H9 (cell line): ENCODE data around the gene PGPEP1. TPM values are rescaled to one million over a fixed set of nuclear protein-coding genes. Genes with fewer than 3 reads are reported as not detected.

Experiments used
- DNase-seq: peaks from one replicate; pipeline ENCODE4 v3.0.0-alpha.2; 2017
- H2AFZ ChIP-seq: one replicate; pipeline ENCODE4 v1.6.1; 2013; ENCODE audit warnings: mild to moderate bottlenecking, low read length, control low read depth, moderate library complexity
- H2AK5ac ChIP-seq: 2 replicates; pipeline ENCODE4 v1.6.1; 2013; ENCODE audit warnings: low read length, control low read depth, mixed read lengths; ENCODE audit not compliant: insufficient read length
- H2BK120ac ChIP-seq: one replicate; pipeline ENCODE4 v1.6.1; 2013; ENCODE audit warnings: low read depth, mild to moderate bottlenecking, low read length, control low read depth, inconsistent platforms; ENCODE audit not compliant: poor library complexity, severe bottlenecking
- H2BK12ac ChIP-seq: 2 replicates; pipeline ENCODE4 v1.6.1; 2013; ENCODE audit warnings: low read length, control low read depth, mixed read lengths, low read depth; ENCODE audit not compliant: insufficient read length
- H2BK15ac ChIP-seq: 2 replicates; pipeline ENCODE4 v1.6.1; 2013; ENCODE audit warnings: low read depth, low read length, control low read depth
- H2BK20ac ChIP-seq: one replicate; pipeline ENCODE4 v1.6.1; 2013; ENCODE audit warnings: low read depth, mild to moderate bottlenecking, low read length, control low read depth, inconsistent platforms; ENCODE audit not compliant: poor library complexity, severe bottlenecking
- H2BK5ac ChIP-seq: 2 replicates; pipeline ENCODE4 v1.6.1; 2013; ENCODE audit warnings: low read length, control low read depth, mixed read lengths; ENCODE audit not compliant: insufficient read length
- H3K14ac ChIP-seq: 2 replicates; pipeline ENCODE4 v1.6.1; 2013; ENCODE audit warnings: low read length, control low read depth; ENCODE audit not compliant: insufficient read depth
- H3K18ac ChIP-seq: 2 replicates; pipeline ENCODE4 v1.6.1; 2013; ENCODE audit warnings: low read depth, mild to moderate bottlenecking, mixed read lengths, low read length, control low read depth; ENCODE audit not compliant: insufficient read length
- H3K23ac ChIP-seq: 2 replicates; pipeline ENCODE4 v1.6.1; 2013; ENCODE audit warnings: low read length, control low read depth, mixed read lengths, low read depth; ENCODE audit not compliant: insufficient read length
- H3K23me2 ChIP-seq: 2 replicates; pipeline ENCODE4 v1.6.1; 2013; ENCODE audit warnings: low read depth, mild to moderate bottlenecking, mixed read lengths, low read length, control low read depth; ENCODE audit not compliant: insufficient read length, poor library complexity, severe bottlenecking
- H3K27ac ChIP-seq: 2 replicates; pipeline ENCODE4 v1.5.1; 2013; ENCODE audit warnings: low read length, control low read depth, mixed read lengths, low read depth; ENCODE audit not compliant: insufficient read length
- H3K27me3 ChIP-seq: 2 replicates; pipeline ENCODE4 v1.6.1; 2013; ENCODE audit warnings: low read length, control low read depth, inconsistent platforms; ENCODE audit not compliant: insufficient read depth
- H3K4ac ChIP-seq: 2 replicates; pipeline ENCODE4 v1.6.1; 2013; ENCODE audit warnings: low read depth, mild to moderate bottlenecking, control low read depth, inconsistent platforms, low read length, moderate library complexity
- H3K4me1 ChIP-seq: 2 replicates; pipeline ENCODE4 v1.6.1; 2013; ENCODE audit warnings: low read length, control low read depth, inconsistent platforms; ENCODE audit not compliant: insufficient read depth
- H3K4me2 ChIP-seq: 2 replicates; pipeline ENCODE4 v1.6.1; 2013; ENCODE audit warnings: low read length, control low read depth, mixed read lengths; ENCODE audit not compliant: insufficient read length, insufficient read depth
- H3K56ac ChIP-seq: 2 replicates; pipeline ENCODE4 v1.6.1; 2013; ENCODE audit warnings: low read depth, mild to moderate bottlenecking, mixed read lengths, low read length, control low read depth; ENCODE audit not compliant: insufficient read length
- H3K79me1 ChIP-seq: 2 replicates; pipeline ENCODE4 v1.6.1; 2013; ENCODE audit warnings: low read depth, mild to moderate bottlenecking, moderate library complexity, low read length, control low read depth, inconsistent platforms; ENCODE audit not compliant: insufficient read depth, poor library complexity, severe bottlenecking
- H3K79me2 ChIP-seq: 2 replicates; pipeline ENCODE4 v1.6.1; 2013; ENCODE audit warnings: low read length, control low read depth, inconsistent platforms; ENCODE audit not compliant: insufficient read depth
- H3K9ac ChIP-seq: 2 replicates; pipeline ENCODE4 v1.6.1; 2013; ENCODE audit warnings: low read length, control low read depth, mixed read lengths; ENCODE audit not compliant: insufficient read length; ENCODE audit errors: extremely low read depth
- H3K9me3 ChIP-seq: one replicate; pipeline ENCODE4 v1.6.1; 2013; ENCODE audit warnings: low read depth, low read length, inconsistent platforms; ENCODE audit not compliant: control insufficient read depth
- H3T11ph ChIP-seq: one replicate; pipeline ENCODE4 v1.6.1; 2013; ENCODE audit warnings: mild to moderate bottlenecking, low read length, control low read depth, inconsistent platforms
- H4K20me1 ChIP-seq: one replicate; pipeline ENCODE4 v1.6.1; 2013; ENCODE audit not compliant: control insufficient read depth, insufficient read length, insufficient read depth
- H4K5ac ChIP-seq: 2 replicates; pipeline ENCODE4 v1.6.1; 2013; ENCODE audit warnings: low read depth, mild to moderate bottlenecking, mixed read lengths, low read length, control low read depth; ENCODE audit not compliant: insufficient read length
- H4K8ac ChIP-seq: replicated peaks from 2 replicates; pipeline ENCODE4 v1.6.1; 2013; ENCODE audit warnings: low read length, control low read depth, mixed read lengths, low read depth; ENCODE audit not compliant: insufficient read length
- H4K91ac ChIP-seq: 2 replicates; pipeline ENCODE4 v1.6.1; 2013; ENCODE audit warnings: low read depth, mild to moderate bottlenecking, moderate library complexity, mixed read lengths, low read length, control low read depth; ENCODE audit not compliant: insufficient read length
- H3K27ac Mint-ChIP-seq, 3 experiments: 2 replicates in 2 of 3; 3 replicates in 1 of 3; pipeline ENCODE4 v1.8.0; 2020 to 2021; ENCODE audit warnings: mixed read lengths in 3 of 3, mild to moderate bottlenecking in 1 of 3, moderate library complexity in 1 of 3
- H3K27me3 Mint-ChIP-seq: 2 replicates; pipeline ENCODE4 v1.8.0; 2021; ENCODE audit warnings: low read depth, mild to moderate bottlenecking, moderate library complexity, mixed read lengths
- H3K36me3 Mint-ChIP-seq, 3 experiments: 2 replicates in 2 of 3; 3 replicates in 1 of 3; pipeline ENCODE4 v1.8.0; 2020 to 2021; ENCODE audit warnings: low read depth in 3 of 3, mixed read lengths in 3 of 3; ENCODE audit not compliant: insufficient read depth in 1 of 3
- H3K4me1 Mint-ChIP-seq, 2 experiments: 2 replicates each; pipeline ENCODE4 v1.8.0; 2020; ENCODE audit warnings: mixed read lengths in 2 of 2
- H3K4me3 Mint-ChIP-seq, 2 experiments: 2 replicates in 1 of 2; 3 replicates in 1 of 2; pipeline ENCODE4 v1.8.0; 2020 to 2021; ENCODE audit warnings: mild to moderate bottlenecking in 2 of 2, mixed read lengths in 2 of 2, moderate library complexity in 1 of 2
- H3K9me3 Mint-ChIP-seq, 2 experiments: 2 replicates in 1 of 2; 3 replicates in 1 of 2; pipeline ENCODE4 v1.8.0; 2020; ENCODE audit warnings: mild to moderate bottlenecking in 2 of 2, mixed read lengths in 2 of 2, moderate library complexity in 1 of 2
- CTCF ChIP-seq: fragments of 200-600 bp; sonication (generic); conservative IDR thresholded peaks from 3 replicates; pipeline ENCODE4 v1.8.0; 2021; ENCODE audit warnings: antibody characterized with exemption, mild to moderate bottlenecking
- WGBS: extraction: QIAGEN DNeasy Blood & Tissue Kit; methylation state at CpG from one replicate; pipeline ENCODE4 v1.1.7; 2013; ENCODE audit warnings: missing lambda C conversion rate, low lambda C conversion rate, mixed read lengths; ENCODE audit not compliant: insufficient read length; ENCODE audit errors: extremely low coverage; 5-methylcytosine and 5-hydroxymethylcytosine counted together
- total RNA-seq: library from RNA; stranded (reverse); gene quantifications from 2 replicates; pipeline ENCODE4 v1.2.1, GENCODE V29; 2021

PGPEP1 gene
- total RNA-seq, 1 experiment from 2014 or later, result 64.8 TPM

GRCh38 chr19:18406749-18407148, 66.4 kb downstream of the PGPEP1 start:
- Histone ChIP-seq H4K5ac (no peak overlapping the region), H3K79me1 (no peaks in the 10 kb centered on the region), H2AFZ (no peak overlapping the region), H2AK5ac (no peak overlapping the region), H3K56ac (no peak overlapping the region), H4K8ac (no peak overlapping the region), H3K14ac (no peak overlapping the region), H2BK120ac (no peak overlapping the region), H3K4ac (no peak overlapping the region), H3K4me2 (no peak overlapping the region), H2BK12ac (no peak overlapping the region), H3K18ac (no peak overlapping the region), H3K9ac (no peak overlapping the region), H3K27ac (no peak overlapping the region), H2BK5ac (no peak overlapping the region), H3K9me3 (no peaks in the 10 kb centered on the region), H3K4me1 (no peaks in the 10 kb centered on the region), H4K91ac (no peak overlapping the region), H3K23ac (no peak overlapping the region), H4K20me1 (no peaks in the 10 kb centered on the region), H2BK20ac (no peak overlapping the region), H3K79me2 (no peaks in the 10 kb centered on the region), H2BK15ac (no peak overlapping the region), H3K27me3 (no peaks in the 10 kb centered on the region), H3T11ph (no peak overlapping the region), H3K23me2 (no peaks in the 10 kb centered on the region)
- Mint-ChIP-seq H3K27me3 (peaks cover 12% of the 10 kb centered on the region), H3K4me3 (no peak overlapping the region), H3K9me3 (no peaks in the 10 kb centered on the region), H3K27ac (no peak overlapping the region), H3K36me3 (no peaks in the 10 kb centered on the region), H3K4me1 (peaks cover 5 to 11% of the 10 kb centered on the region in 2 experiments)
- WGBS, result no CpG with 5 or more reads among the region's 9 CpGs
- no peak for TF ChIP-seq CTCF
- no peak for DNase-seq
